Measurements from ENCODE around the gene BMAL2. TPM values are rescaled to one million over a fixed set of nuclear protein-coding genes. Genes with fewer than 3 reads are reported as not detected.

The BMAL2 gene
- total and polyA plus RNA-seq, 3 donors from 2014 or later = 2.7 to 3.7 (median 3.7) TPM

GRCh38 chr12:27337376-27337775 lies 4.7 kb downstream of the BMAL2 start:
- H3K4me1 ChIP-seq = peaks cover 2% of the 10 kb centered on the region
- intact Hi-C loops (cut with DNase I; ENCODE audit: low total_unique reads) = no loop called here
- no peak for DNase-seq
- H3K27ac ChIP-seq = no peak overlapping the region
- no peak for TF ChIP-seq POLR2A (IDR thresholded peaks at IDR 0.05)
- TF ChIP-seq CTCF (IDR thresholded peaks at IDR 0.05) = no peak
- WGBS, 2 donors = 85 to 95% methylated on average over 1 of the region's 1 CpG
- no peaks in the 10 kb centered on the region for H3K36me3 ChIP-seq (ENCODE audit: low read depth, missing control alignments)
- H3K27me3 ChIP-seq = no peaks in the 10 kb centered on the region
- H3K4me3 ChIP-seq = no peak overlapping the region
- no peaks in the 10 kb centered on the region for H3K9me3 ChIP-seq

DNA sequence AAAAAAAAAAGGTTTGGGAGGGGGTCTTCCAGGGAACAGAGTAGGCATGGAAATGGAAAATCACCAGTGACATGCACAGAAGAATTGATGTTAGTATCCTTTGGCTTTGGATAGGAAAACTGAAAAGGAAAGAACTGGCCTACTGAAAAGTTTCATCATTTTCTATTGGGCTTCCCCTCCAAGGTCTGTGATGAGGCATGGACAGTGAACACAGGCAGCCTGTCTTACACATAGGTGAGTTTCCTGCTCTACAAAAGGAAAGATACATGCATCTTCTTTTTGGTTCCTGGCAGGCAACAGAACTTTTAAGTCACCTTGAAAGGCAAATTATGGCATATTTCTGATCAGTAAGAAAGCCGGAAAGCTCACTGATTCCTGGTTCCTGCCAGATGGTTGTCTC lies 5.8 kb downstream of the BMAL2 start:
- Histone ChIP-seq H3K27ac (no peak overlapping the region), H3K4me3 (no peak overlapping the region), H3K36me3 (ENCODE audit: low read depth, missing control alignments) (no peaks in the 10 kb centered on the region), H3K27me3 (no peaks in the 10 kb centered on the region), H3K9me3 (no peaks in the 10 kb centered on the region), H3K4me1 (no peaks in the 10 kb centered on the region)
- no peak for DNase-seq
- TF ChIP-seq CTCF (IDR thresholded peaks at IDR 0.05) (no peak), POLR2A (IDR thresholded peaks at IDR 0.05) (no peak)
- WGBS, 2 donors = 91 to 97% methylated on average over 1 of the region's 1 CpG
- intact Hi-C loops (cut with DNase I; ENCODE audit: low total_unique reads) = no loop called here

DNA sequence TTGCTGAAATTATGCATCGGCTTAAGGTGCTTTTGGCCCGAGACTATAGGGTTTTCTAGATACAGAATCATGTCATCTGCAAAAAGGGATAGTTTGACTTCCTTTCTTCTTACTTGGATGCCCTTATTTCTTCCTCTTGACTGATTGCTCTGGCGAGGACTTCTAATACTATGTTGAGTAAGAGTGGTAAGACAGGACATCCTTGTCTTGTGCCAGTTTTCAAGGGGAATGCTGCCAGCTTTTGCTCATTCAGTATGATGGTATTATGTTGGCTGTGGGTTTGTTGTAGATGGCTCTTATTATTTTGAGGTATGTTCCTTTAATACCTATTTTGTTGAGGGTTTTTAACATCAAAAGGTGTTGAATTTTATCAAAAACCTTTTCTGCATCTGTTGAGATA lies 8.3 kb downstream of the BMAL2 start:
- WGBS, 2 donors = 91 to 92% methylated on average over 3 of the region's 3 CpGs
- H3K27ac ChIP-seq = no peak overlapping the region
- intact Hi-C loops (cut with DNase I; ENCODE audit: low total_unique reads) = no loop called here
- H3K9me3 ChIP-seq = no peaks in the 10 kb centered on the region
- H3K27me3 ChIP-seq = no peaks in the 10 kb centered on the region
- H3K4me1 ChIP-seq = no peaks in the 10 kb centered on the region
- no peak for TF ChIP-seq POLR2A (IDR thresholded peaks at IDR 0.05)
- no peak for TF ChIP-seq CTCF (IDR thresholded peaks at IDR 0.05)
- no peak for DNase-seq
- H3K4me3 ChIP-seq = no peak overlapping the region
- H3K36me3 ChIP-seq (ENCODE audit: low read depth, missing control alignments) = no peaks in the 10 kb centered on the region

DNA sequence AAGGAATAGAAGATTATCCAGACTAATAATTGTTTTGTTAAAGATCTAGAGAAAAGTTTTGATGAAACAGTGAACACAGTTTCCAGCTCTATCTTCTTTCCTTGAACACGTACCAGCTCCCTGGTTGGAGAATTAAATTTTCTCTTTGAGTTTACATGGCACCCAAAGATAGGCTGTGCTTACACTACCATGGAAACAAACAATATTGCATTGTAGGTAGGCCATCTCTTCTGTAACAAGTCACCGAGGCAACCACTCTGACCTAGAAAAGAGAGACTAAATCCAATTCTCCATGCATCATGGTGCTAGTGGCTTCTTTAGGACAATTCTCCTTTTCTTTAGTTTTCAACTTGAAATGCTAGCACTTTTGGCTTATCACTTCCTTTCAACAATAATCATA lies 9.9 kb downstream of the BMAL2 start:
- intact Hi-C loops (cut with DNase I; ENCODE audit: low total_unique reads) = no loop called here

More for the DNA sequence above, 9.9 kb downstream of the BMAL2 start:
- 89 to 91% methylated on average over 2 of the region's 2 CpGs for WGBS, 2 donors
- no peak overlapping the region for H3K4me3 ChIP-seq
- H3K36me3 ChIP-seq (ENCODE audit: low read depth, missing control alignments) = no peaks in the 10 kb centered on the region
- H3K27me3 ChIP-seq = no peaks in the 10 kb centered on the region
- no peaks in the 10 kb centered on the region for H3K4me1 ChIP-seq
- no peak overlapping the region for H3K27ac ChIP-seq
- TF ChIP-seq POLR2A (IDR thresholded peaks at IDR 0.05) (no peak), CTCF (IDR thresholded peaks at IDR 0.05) (no peak)
- DNase-seq = no peak
- H3K9me3 ChIP-seq = no peaks in the 10 kb centered on the region
